ENCODE results near the gene ATP8A2. TPM values are rescaled to one million over a fixed set of nuclear protein-coding genes. Genes with fewer than 3 reads are reported as not detected.

Gene ATP8A2
- total and polyA plus RNA-seq, 9 of the 15 experiments (the other 6 are each of a cell fraction or from before 2014, with no cell fraction given): under 0.01 to 0.33 (median 0.06) TPM; not detected in 4

- ChIA-PET POLR2A (no interaction called here), CTCF (ENCODE audit: low intra/inter-chr PET ratio) (no interaction called here)
- no peaks in the 10 kb centered on the region for H3K9me1 ChIP-seq (ENCODE audit: control insufficient read depth, insufficient read depth, low read length)
- WGBS (ENCODE audit: insufficient coverage, low coverage, missing lambda C conversion rate): 0% methylated on average over 5 of the region's 6 CpGs
- no peak overlapping the region for H3K4me2 ChIP-seq (ENCODE audit: insufficient read depth, low read length)
- no peak overlapping the region for H3K27ac ChIP-seq (ENCODE audit: extremely low read depth, low read depth, low read length)
- H3K4me3 ChIP-seq: no peak overlapping the region
- no peak for TF ChIP-seq SPI1 (IDR thresholded peaks at IDR 0.05; ENCODE audit: borderline replicate concordance, low read depth, low read length)
- TF ChIP-seq ZNF253 (CRISPR knock-in tag; conservative IDR thresholded peaks at IDR 0.05): no peak
- TF ChIP-seq ZKSCAN3 (CRISPR knock-in tag; IDR thresholded peaks at IDR 0.05): no peak
- TF ChIP-seq ZNF431 (CRISPR knock-in tag; IDR thresholded peaks at IDR 0.05): no peak
- no peak for TF ChIP-seq HBP1 (CRISPR knock-in tag; IDR thresholded peaks at IDR 0.05)
- no peak for TF ChIP-seq NR0B1 (IDR thresholded peaks at IDR 0.05; ENCODE audit: partially characterized antibody)
- TF ChIP-seq ZBTB43 (CRISPR knock-in tag; IDR thresholded peaks at IDR 0.05): no peak
- TF ChIP-seq, protein P1, sequence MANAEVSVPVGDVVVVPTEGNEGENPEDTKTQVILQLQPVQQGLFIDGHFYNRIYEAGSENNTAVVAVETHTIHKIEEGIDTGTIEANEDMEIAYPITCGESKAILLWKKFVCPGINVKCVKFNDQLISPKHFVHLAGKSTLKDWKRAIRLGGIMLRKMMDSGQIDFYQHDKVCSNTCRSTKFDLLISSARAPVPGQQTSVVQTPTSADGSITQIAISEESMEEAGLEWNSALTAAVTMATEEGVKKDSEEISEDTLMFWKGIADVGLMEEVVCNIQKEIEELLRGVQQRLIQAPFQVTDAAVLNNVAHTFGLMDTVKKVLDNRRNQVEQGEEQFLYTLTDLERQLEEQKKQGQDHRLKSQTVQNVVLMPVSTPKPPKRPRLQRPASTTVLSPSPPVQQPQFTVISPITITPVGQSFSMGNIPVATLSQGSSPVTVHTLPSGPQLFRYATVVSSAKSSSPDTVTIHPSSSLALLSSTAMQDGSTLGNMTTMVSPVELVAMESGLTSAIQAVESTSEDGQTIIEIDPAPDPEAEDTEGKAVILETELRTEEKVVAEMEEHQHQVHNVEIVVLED (CRISPR knock-in tag; IDR thresholded peaks at IDR 0.05): no peak
- TF ChIP-seq PML (IDR thresholded peaks at IDR 0.05; ENCODE audit: low read length): no peak
- TF ChIP-seq ILK (tag; IDR thresholded peaks at IDR 0.05; ENCODE audit: borderline replicate concordance, low read depth): no peak
- no peak for TF ChIP-seq HDAC2 (IDR thresholded peaks at IDR 0.05)
- TF ChIP-seq CCAR2 (IDR thresholded peaks at IDR 0.05; ENCODE audit: low read depth, low read length): no peak
- no peak for TF ChIP-seq HEY1 (CRISPR knock-in tag; IDR thresholded peaks at IDR 0.05; ENCODE audit: borderline replicate concordance)
- TF ChIP-seq PPARD (CRISPR knock-in tag; IDR thresholded peaks at IDR 0.05): no peak
- no peak for TF ChIP-seq CHD4 (IDR thresholded peaks at IDR 0.05; ENCODE audit: insufficient read depth, insufficient replicate concordance, low read depth, low read length, poor library complexity, severe bottlenecking)
- TF ChIP-seq PHB (CRISPR knock-in tag; IDR thresholded peaks at IDR 0.05): no peak
- H2AFZ ChIP-seq (ENCODE audit: low read depth, low read length): no peak overlapping the region
- H3K4me1 ChIP-seq (replicated peaks in 1 of 2; ENCODE audit: control insufficient read depth in 2 of 2, insufficient read depth in 2 of 2, low read length in 2 of 2): no peaks in the 10 kb centered on the region
- FAIRE-seq: no peak
- in situ Hi-C loops (cut with MboI) (no loop called here), intact Hi-C loops (cut with micrococcal nuclease) (no loop called here)
- H4K20me1 ChIP-seq (replicated peaks; ENCODE audit: control insufficient read depth, insufficient read depth, low read length): no peaks in the 10 kb centered on the region
- no peak overlapping the region for H3K9ac ChIP-seq (ENCODE audit: insufficient read depth in 1 of 2, low read depth in 2 of 2, low read length in 2 of 2)
- no peak for ATAC-seq
- no peaks in the 10 kb centered on the region for H3K79me2 ChIP-seq (ENCODE audit: control insufficient read depth, insufficient read depth, low read length)
- H3K27me3 ChIP-seq (ENCODE audit: control insufficient read depth in 2 of 2, insufficient read depth in 2 of 2, low read length in 2 of 2): peaks cover 0 to 2% of the 10 kb centered on the region in 2 experiments; a peak in 1 of 5 replicates
- DNase-seq (ENCODE audit: extremely low read depth in 1 of 4, low spot score in 3 of 4): no peak
- no peaks in the 10 kb centered on the region for H3K9me3 ChIP-seq (replicated peaks; ENCODE audit: control insufficient read depth, insufficient read depth, low read depth, low read length)
- H3K36me3 ChIP-seq (ENCODE audit: control insufficient read depth, insufficient read depth, low read length): no peaks in the 10 kb centered on the region
- BruUV-seq (replicated peaks): no TSS peak
Observed at GRCh38 chr13:25899464-25899863, 527.7 kb downstream of the ATP8A2 start.

Data from K562 (cell line).